ENCODE data around the gene INPP5A.
"Not testable (repeated sequence)": the region's sequence is repeated elsewhere in the genome, so short reads cannot be mapped to it uniquely, and the experiment has no call there.

Gene INPP5A

DNA sequence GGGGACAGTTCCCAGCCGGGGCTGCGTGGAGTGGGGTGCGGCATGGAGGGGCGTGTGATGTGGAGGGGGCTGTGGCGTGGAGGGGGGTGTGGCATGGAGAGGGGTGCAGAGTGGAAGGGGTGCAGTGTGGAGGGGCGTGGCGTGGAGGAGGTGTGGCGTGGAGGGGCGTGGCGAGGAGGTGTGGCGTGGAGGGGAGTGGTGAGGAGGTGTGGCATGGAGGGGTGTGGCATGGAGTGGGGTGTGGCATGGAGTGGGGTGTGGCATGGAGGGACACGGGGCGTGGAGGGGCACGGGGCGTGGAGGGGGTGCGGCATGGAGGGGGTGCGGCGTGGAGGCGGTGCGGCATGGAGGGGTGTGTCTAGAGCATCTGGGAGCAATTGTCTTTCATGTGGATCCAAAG lies 214.8 kb downstream of the INPP5A start:
- DNase-seq, result no peak

DNA sequence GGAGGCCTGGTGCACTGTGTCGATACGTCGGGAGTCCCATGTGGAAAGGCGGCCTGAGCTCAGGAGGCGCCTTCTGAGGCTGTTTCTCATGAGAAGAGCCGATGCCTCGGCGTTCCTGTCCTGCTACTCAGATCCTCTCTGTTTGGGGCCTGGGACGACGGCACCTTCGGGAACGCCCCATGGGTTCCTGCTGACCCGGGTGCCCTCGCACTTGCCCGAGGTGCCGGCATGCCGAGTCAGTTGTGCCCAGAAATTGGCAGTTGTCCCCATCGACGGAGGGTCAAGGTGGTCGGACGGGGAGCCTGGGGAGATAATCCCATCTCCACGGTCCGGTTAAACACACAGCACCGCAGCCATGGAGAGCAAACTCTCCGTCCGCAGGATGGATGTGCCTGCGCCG lies 215.4 kb downstream of the INPP5A start:
- no peak for DNase-seq

GRCh38 chr10:132753596-132753995 lies 216.0 kb downstream of the INPP5A start:
- DNase-seq, result no peak

- no peak for DNase-seq
Observed at GRCh38 chr10:132754071-132754470, 216.5 kb downstream of the INPP5A start.

DNA sequence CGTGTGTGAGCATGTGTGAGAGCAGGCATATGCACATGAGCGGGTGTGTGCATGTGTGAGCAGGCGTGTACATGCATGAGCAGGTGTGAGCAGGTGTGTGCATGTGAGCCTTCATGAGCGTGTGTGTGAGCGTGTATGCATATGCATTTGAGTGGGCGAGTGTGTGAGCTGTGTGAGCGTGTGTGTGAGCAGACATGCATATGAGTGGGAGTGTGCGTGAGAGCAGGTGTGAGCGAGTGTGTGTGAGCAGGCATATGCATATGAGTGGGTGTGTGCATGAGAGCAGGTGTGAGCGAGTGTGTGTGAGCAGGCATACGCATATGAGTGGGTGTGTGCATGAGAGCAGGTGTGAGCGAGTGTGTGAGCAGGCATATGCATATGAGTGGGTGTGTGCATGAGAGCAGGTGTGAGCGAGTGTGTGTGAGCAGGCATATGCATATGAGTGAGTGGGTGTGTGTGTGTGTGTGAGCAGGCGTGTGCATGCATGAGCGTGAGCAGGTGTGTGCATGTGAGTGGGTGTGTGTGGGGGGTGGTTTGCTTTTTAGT lies 217.7 kb downstream of the INPP5A start:
- no peak for DNase-seq

DNA sequence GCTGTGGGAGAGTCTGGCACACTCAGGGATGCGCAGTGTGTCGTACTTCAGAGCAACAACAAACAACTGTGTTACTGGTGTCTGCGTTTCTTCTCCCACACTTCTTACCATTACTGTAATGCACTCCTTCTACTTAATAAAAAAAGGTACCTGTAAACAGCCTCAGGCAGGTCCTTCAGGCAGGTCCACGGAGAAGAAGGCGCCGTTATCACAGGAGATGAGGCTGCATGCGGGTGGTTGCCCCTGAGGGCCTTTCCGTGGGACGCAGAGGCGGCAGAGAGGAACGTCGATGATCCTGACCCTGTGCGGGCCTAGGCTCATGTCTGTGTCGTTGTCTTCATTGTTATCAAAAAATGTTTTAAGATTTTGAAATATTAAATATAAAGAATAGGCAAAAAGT lies 219.0 kb downstream of the INPP5A start:
- DNase-seq, result no peak

- no peak for DNase-seq
Observed at GRCh38 chr10:132757171-132757570, 219.6 kb downstream of the INPP5A start.

GRCh38 chr10:132758865-132759264 lies 221.3 kb downstream of the INPP5A start:
- DNase-seq, result no peak

GRCh38 chr10:132761395-132762060 lies 223.9 kb downstream of the INPP5A start:
- no peak for DNase-seq

DNA sequence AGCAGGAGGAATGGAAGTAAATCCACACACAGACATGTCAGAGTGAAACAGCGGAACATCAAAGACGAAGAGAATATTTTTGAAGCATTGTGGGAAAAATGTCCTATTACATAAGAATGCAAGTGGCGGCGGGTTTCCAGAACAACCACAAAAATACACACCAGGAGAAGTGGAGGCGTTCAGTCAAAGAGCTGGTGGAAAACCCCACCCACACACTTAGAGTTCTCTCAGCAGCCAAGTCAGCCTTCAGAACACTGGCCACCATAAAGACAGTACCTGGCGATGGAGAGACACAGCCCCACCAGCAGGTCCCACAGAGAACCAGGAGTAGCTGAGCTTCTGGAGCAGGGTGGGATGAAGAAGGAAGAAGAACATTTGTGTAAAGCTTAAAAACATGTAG lies 224.7 kb downstream of the INPP5A start:
- no peak for DNase-seq

DNA sequence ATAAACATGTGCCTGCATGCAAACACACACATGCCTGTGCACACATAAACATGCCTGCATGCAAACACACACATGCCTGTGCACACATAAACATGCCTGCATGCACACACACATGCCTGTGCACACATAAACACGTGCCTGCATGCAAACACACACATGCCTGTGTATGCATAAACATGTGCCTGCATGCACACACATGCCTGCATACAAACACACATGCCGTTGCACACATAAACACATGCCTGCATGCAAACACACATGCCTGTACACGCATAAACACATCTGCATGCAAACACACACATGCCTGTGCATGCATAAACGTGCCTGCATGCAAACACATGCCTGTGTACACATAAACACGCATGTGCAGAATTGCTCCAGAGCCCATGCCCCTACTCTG lies 226.0 kb downstream of the INPP5A start:
- DNase-seq, result no peak

- no peak for DNase-seq
Observed at GRCh38 chr10:132764108-132764507, 226.5 kb downstream of the INPP5A start.

DNA sequence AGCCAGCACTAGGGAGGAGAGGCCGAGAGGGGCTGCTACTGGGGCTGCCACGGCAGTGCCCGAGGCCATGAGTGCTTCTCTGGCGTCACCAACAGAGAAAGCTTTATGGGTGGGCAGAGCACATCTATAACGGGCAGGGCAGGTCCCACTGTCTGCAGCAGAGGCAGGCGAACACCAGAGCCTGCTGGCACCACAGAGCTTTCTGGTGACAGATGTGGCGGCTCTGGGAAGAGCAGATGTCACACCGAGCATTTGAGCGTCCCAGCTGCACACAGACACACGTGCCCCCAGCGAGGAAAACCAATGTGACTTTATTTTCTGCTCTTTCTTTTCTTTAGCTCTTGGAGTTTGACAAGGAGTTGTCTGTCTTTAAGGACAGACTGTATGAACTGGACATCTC lies 227.8 kb downstream of the INPP5A start:
- DNase-seq, result no peak

DNA sequence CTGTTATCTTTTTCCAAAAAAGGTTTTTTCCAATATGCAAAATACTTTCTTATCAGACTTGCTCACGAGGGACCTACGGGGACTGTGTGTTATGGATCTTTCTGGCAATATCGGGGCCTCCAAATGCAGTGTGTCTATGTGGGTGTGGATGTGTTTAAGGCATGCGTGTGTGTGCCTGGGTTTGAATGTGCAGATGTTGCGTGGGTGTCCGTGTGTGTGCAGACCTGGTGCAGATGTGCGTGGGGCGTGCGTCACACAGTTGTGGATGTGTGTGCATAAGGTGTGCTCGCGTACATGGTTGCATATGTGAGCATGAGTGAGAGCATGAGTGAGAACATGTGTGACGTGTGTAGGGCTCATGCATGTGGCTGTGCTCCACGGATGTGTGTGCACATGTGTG lies 228.7 kb downstream of the INPP5A start:
- DNase-seq, result no peak

DNA sequence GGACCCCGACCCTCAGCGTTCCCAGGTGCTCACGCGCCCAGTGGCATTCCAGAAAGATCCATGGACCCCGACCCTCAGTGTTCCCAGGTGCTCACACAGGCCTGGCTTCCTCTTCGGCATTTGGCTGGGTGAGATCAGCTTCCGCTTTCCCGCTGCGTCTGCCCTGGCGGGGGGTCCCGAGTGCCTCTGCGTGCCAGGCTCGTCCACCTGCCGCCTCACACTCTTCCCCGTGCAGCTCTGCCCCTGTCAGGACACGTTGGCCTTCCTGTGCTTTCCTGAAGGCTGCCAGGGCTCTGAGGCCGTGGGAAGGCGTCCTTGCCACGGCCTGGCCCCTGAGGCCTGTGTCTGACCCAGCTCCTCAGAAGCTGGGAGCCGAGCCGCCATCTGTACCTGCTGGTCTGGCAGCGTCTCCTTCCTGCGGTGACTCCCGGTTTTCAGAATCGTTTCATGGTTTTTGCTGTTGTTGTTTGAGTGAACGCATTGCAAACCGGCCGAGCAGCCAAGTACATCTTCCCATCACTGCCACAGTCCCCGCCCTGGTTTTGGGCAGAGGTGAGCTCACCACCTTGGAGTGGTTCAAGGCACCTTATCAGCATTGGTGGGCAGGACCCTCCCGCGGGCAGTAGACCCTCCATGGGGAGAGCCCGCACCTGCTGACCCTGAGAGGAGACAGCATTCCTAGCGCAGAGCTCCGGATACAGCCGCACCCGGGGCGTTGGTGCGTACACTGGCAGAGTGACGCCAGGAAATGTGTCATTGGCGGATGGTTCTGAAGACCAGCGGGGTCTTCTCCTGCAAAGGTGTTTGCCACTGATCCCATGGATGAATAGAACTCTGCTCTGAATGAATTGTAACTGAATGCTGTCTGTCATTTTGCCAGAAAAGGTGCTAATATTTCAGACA lies 231.0 kb downstream of the INPP5A start:
- no peak for DNase-seq

DNA sequence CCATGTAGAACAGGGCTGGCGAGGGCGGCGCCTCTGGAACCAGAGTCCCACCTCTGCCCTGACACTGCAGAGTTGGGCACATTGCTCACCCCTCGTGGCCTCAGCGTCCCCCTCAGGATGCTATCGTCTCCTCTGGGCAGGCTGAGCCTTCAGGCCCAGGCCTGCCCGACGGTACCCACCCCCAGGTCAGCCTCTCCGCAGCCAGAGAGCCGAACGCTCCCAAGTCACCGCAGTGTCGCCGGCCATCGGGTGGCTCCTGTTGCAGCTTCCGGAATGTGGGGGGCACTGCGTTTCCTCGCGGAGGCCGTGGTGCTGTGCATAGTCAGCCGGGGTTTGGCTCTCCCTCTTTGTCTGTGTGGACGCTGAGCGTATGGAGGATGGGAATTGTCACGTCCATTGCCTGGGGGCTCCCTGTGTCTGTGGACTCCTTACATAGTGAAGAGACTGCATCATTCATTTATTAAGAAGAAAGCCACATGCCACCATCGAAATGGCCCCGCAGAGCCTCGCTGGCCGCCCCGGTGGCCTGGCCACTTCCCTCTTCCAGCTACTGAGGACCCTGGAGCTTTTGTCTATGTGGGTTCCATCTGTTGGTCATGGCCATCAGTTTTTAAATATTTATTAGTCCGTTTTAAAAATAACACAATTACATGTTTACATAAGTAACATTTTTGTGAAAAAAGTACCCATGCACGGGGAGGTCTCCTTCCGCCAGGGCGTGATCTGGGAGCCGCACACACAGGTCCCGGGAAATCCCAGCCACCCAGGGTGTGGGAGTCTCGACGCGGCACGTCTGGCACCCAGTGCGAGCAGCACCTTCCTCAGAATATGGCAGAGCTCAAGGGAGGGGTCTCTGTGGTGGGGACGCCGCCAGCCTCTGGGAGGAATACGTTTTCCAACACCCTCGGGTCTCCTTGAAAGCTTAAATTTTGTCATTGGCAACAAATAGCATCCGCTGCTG lies 232.8 kb downstream of the INPP5A start:
- no peak for DNase-seq

- DNase-seq, result not testable (repeated sequence)
Observed at GRCh38 chr10:132772816-132773215, 235.2 kb downstream of the INPP5A start.

DNA sequence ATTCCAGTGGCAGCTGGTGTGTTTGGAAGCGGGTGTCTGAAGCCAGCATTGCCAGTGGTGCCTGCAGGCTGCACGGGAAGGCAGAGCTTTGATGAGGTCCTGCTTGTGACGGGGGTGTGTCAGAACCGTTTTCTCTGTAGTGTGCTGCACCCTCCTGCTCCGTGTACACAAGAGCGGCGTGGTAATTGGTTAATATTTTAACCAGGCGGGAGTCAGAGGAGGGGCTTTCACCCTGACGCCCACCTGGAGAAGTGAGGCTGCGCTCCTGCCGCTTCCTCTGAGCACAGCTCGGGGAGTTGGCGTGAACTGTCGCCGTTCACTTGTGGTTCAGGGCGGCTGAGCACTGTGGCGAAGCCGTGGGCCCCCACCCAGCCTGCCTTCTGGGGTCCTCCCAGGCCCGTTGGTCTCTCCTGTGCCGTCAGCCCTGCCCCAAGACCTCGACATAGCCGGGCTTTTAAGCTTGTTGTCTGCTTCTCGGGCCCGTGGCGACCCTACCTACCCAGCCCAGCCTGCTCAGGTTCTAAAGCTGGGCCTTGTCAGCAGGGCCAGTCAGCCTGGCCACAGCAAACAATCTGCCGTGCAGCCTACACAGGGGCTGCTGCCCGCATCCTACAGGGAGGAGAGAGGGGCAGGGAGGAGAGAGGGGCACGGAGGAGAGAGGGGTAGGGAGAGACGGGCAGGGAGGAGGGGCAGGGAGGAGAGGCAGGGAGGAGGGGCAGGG lies 236.8 kb downstream of the INPP5A start:
- DNase-seq, result no peak

DNA sequence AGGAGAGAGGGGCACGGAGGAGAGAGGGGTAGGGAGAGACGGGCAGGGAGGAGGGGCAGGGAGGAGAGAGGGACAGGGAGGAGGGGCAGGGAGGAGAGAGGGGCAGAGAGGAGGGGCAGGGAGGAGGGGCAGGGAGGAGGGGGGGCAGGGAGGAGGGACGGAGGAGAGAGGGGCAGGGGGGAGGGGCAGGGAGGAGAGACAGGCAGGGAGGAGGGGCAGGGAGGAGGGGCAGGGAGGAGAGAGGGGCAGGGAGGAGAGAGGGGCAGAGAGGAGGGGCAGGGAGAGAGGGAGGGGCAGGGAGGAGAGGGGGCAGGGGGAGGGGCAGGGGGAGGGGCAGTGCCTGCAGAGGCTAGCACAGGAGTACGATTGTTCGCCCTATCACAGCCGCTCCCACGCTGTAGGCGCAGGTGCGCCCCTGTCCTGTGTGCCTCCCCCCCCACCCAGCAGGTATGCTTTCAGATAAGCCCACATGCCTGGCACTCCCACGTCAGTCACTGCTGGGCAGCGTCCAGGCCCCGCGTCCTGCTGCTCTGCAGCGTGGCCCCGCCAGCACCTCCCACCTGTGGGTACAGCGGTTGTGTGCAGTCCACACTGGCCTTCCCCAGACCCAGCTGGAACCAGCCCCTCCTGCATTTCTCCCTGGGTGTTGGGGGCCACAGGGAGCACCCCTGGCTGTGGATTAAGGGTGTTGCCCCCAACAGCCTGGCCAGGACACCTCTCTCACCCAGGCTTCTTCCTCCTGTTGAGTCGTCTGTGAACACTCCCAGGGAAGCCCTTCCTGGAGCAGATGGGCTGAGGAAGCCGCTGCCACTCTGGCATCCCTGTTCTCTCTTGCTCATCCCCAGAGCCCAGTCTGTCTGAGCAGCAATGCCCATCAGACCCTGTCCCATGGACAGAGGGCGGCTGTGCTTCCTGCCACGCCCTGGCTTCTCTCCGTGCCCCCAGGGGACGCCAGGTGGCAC lies 237.6 kb downstream of the INPP5A start:
- no peak for DNase-seq

- no peak for DNase-seq
Observed at GRCh38 chr10:132776186-132776585, 238.6 kb downstream of the INPP5A start.

DNA sequence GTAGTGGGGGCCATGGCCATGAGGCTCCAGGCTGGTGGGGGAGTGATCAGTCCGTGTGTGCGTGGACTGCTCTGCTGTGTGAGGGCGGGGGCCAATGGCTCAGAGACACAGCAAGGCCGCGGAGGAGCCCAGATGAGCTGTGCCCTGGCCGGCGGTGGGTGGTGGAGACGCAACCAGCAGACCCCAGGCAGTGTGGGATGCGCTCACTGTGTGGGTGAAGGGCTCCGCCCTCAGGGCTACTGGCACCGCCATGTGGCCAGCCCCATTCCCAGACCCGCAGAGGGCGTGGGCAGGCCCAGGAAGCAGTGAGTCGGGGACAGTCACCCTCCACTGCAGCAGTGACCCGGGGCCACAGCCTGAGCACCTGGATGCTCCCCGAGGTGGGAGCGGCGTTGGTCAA lies 239.2 kb downstream of the INPP5A start:
- DNase-seq, result no peak

All from stimulated activated CD4-positive, alpha-beta T cell treated with anti-CD3 and anti-CD28 coated beads, Interleukin-1b, Interleukin-23, amount 100 ng/mL, for 48 hours (primary cell).